ENCODE results near the gene IRF2. TPM values are rescaled to one million over a fixed set of nuclear protein-coding genes. Genes with fewer than 3 reads are reported as not detected.

IRF2 gene
- total and polyA plus RNA-seq, 5 donors, result 16.8 to 39.3 (median 28.3) TPM

- peak overlapping the region; percentile 11 for H3K27ac ChIP-seq (ENCODE audit: low read length)
- WGBS, result 41% methylated on average over 5 of the region's 5 CpGs
- intact Hi-C loops (cut with DNase I), result no loop called here
- ATAC-seq (peak; percentile 44 to 50), DNase-seq (no peak)
- H3K9me3 ChIP-seq (ENCODE audit: control insufficient read depth, low read length), result no peaks in the 10 kb centered on the region
- H3K4me3 ChIP-seq (ENCODE audit: low read length), result no peak overlapping the region
- peaks cover 35% of the 10 kb centered on the region for H3K4me1 ChIP-seq (ENCODE audit: control insufficient read depth, insufficient read depth, low read length)
- H3K27me3 ChIP-seq (ENCODE audit: control insufficient read depth, insufficient read depth), result no peaks in the 10 kb centered on the region
Measured at GRCh38 chr4:184450045-184450444, 24.3 kb downstream of the IRF2 start.

GRCh38 chr4:184448821-184449220, 25.5 kb downstream of the IRF2 start:
- no peaks in the 10 kb centered on the region for H3K9me3 ChIP-seq (ENCODE audit: control insufficient read depth, low read length)
- ATAC-seq (peak; percentile 92), DNase-seq (peak; percentile 45 to 77 (median 59))
- intact Hi-C loops (cut with DNase I), result no loop called here
- no peaks in the 10 kb centered on the region for H3K27me3 ChIP-seq (ENCODE audit: control insufficient read depth, insufficient read depth)
- H3K4me1 ChIP-seq (ENCODE audit: control insufficient read depth, insufficient read depth, low read length), result peaks cover 34% of the 10 kb centered on the region
- 7% methylated on average over 10 of the region's 10 CpGs for WGBS
- H3K4me3 ChIP-seq (ENCODE audit: low read length), result peak overlapping the region; percentile 29
- peak overlapping the region; percentile 92 for H3K27ac ChIP-seq (ENCODE audit: low read length)

GRCh38 chr4:184448141-184448540, 26.2 kb downstream of the IRF2 start:
- peaks cover 30% of the 10 kb centered on the region for H3K4me1 ChIP-seq (ENCODE audit: control insufficient read depth, insufficient read depth, low read length)
- DNase-seq (no peak), ATAC-seq (no peak)
- intact Hi-C loops (cut with DNase I), result no loop called here
- no peaks in the 10 kb centered on the region for H3K27me3 ChIP-seq (ENCODE audit: control insufficient read depth, insufficient read depth)
- peak overlapping the region; percentile 92 for H3K27ac ChIP-seq (ENCODE audit: low read length)
- WGBS, result 60% methylated on average over 11 of the region's 11 CpGs
- no peaks in the 10 kb centered on the region for H3K9me3 ChIP-seq (ENCODE audit: control insufficient read depth, low read length)
- H3K4me3 ChIP-seq (ENCODE audit: low read length), result peak overlapping the region; percentile 29

- Histone ChIP-seq H3K4me3 (ENCODE audit: low read length) (no peak overlapping the region), H3K4me1 (ENCODE audit: control insufficient read depth, insufficient read depth, low read length) (peaks cover 30% of the 10 kb centered on the region), H3K27me3 (ENCODE audit: control insufficient read depth, insufficient read depth) (no peaks in the 10 kb centered on the region), H3K9me3 (ENCODE audit: control insufficient read depth, low read length) (no peaks in the 10 kb centered on the region), H3K27ac (ENCODE audit: low read length) (no peak overlapping the region)
- intact Hi-C loops (cut with DNase I), result no loop called here
- DNase-seq, result no peak
- no peak for ATAC-seq
- WGBS, result 57% methylated on average over 10 of the region's 10 CpGs
Measured at GRCh38 chr4:184447664-184448063, 26.7 kb downstream of the IRF2 start.

GRCh38 chr4:184446132-184446658, 28.2 kb downstream of the IRF2 start:
- Histone ChIP-seq H3K27ac (ENCODE audit: low read length) (no peak overlapping the region), H3K4me1 (ENCODE audit: control insufficient read depth, insufficient read depth, low read length) (peaks cover 28% of the 10 kb centered on the region), H3K9me3 (ENCODE audit: control insufficient read depth, low read length) (no peaks in the 10 kb centered on the region), H3K27me3 (ENCODE audit: control insufficient read depth, insufficient read depth) (no peaks in the 10 kb centered on the region), H3K4me3 (ENCODE audit: low read length) (no peak overlapping the region)
- intact Hi-C loops (cut with DNase I), result no loop called here
- no peak for DNase-seq
- WGBS, result 89% methylated on average over 3 of the region's 3 CpGs
- ATAC-seq, result no peak

GRCh38 chr4:184444953-184445309, 29.4 kb downstream of the IRF2 start:
- Histone ChIP-seq H3K4me1 (ENCODE audit: control insufficient read depth, insufficient read depth, low read length) (peaks cover 30% of the 10 kb centered on the region), H3K9me3 (ENCODE audit: control insufficient read depth, low read length) (no peaks in the 10 kb centered on the region), H3K27ac (ENCODE audit: low read length) (no peak overlapping the region), H3K27me3 (ENCODE audit: control insufficient read depth, insufficient read depth) (no peaks in the 10 kb centered on the region), H3K4me3 (ENCODE audit: low read length) (no peak overlapping the region)
- 76% methylated on average over 11 of the region's 11 CpGs for WGBS
- peak in 1 of 2 donors; percentile 15 for ATAC-seq
- intact Hi-C loops (cut with DNase I), result no loop called here
- DNase-seq, result peak in 2 of 3 donors; percentile 50

- no peak for ATAC-seq
- WGBS, result 96% methylated on average over 5 of the region's 5 CpGs
- Histone ChIP-seq H3K9me3 (ENCODE audit: control insufficient read depth, low read length) (no peaks in the 10 kb centered on the region), H3K27me3 (ENCODE audit: control insufficient read depth, insufficient read depth) (no peaks in the 10 kb centered on the region), H3K4me3 (ENCODE audit: low read length) (no peak overlapping the region), H3K27ac (ENCODE audit: low read length) (no peak overlapping the region), H3K4me1 (ENCODE audit: control insufficient read depth, insufficient read depth, low read length) (peaks cover 26% of the 10 kb centered on the region)
- DNase-seq, result no peak
- intact Hi-C loops (cut with DNase I), result no loop called here
Measured at GRCh38 chr4:184444215-184444952, 30.0 kb downstream of the IRF2 start.

- no peak overlapping the region for H3K4me3 ChIP-seq (ENCODE audit: low read length)
- intact Hi-C loops (cut with DNase I), result no loop called here
- no peak for DNase-seq
- no peaks in the 10 kb centered on the region for H3K9me3 ChIP-seq (ENCODE audit: control insufficient read depth, low read length)
- H3K27ac ChIP-seq (ENCODE audit: low read length), result no peak overlapping the region
- WGBS, result 96% methylated on average over 2 of the region's 2 CpGs
- ATAC-seq, result no peak
- H3K4me1 ChIP-seq (ENCODE audit: control insufficient read depth, insufficient read depth, low read length), result peaks cover 27% of the 10 kb centered on the region
- H3K27me3 ChIP-seq (ENCODE audit: control insufficient read depth, insufficient read depth), result no peaks in the 10 kb centered on the region
Measured at GRCh38 chr4:184443318-184443717, 31.0 kb downstream of the IRF2 start.

GRCh38 chr4:184442314-184442635, 32.1 kb downstream of the IRF2 start:
- H3K27me3 ChIP-seq (ENCODE audit: control insufficient read depth, insufficient read depth), result no peaks in the 10 kb centered on the region
- H3K27ac ChIP-seq (ENCODE audit: low read length), result no peak overlapping the region
- H3K4me1 ChIP-seq (ENCODE audit: control insufficient read depth, insufficient read depth, low read length), result peaks cover 26% of the 10 kb centered on the region
- H3K9me3 ChIP-seq (ENCODE audit: control insufficient read depth, low read length), result no peaks in the 10 kb centered on the region
- WGBS, result 61% methylated on average over 3 of the region's 3 CpGs
- no peak overlapping the region for H3K4me3 ChIP-seq (ENCODE audit: low read length)
- ATAC-seq (no peak), DNase-seq (no peak)
- intact Hi-C loops (cut with DNase I), result no loop called here

- H3K4me1 ChIP-seq (ENCODE audit: control insufficient read depth, insufficient read depth, low read length), result peaks cover 24% of the 10 kb centered on the region
- intact Hi-C loops (cut with DNase I), result no loop called here
- WGBS, result 45% methylated on average over 13 of the region's 13 CpGs
- DNase-seq (peak in 2 of 3 donors; percentile 56 to 69), ATAC-seq (peak; percentile 67 to 77)
- H3K9me3 ChIP-seq (ENCODE audit: control insufficient read depth, low read length), result no peaks in the 10 kb centered on the region
- H3K27ac ChIP-seq (ENCODE audit: low read length), result peak overlapping the region; percentile 6
- no peaks in the 10 kb centered on the region for H3K27me3 ChIP-seq (ENCODE audit: control insufficient read depth, insufficient read depth)
- no peak overlapping the region for H3K4me3 ChIP-seq (ENCODE audit: low read length)
Measured at GRCh38 chr4:184441461-184442313, 32.7 kb downstream of the IRF2 start.
